Left lung (tissue), 8 donors: ENCODE results near the gene IGSF6. TPM values are rescaled to one million over a fixed set of nuclear protein-coding genes. Genes with fewer than 3 reads are reported as not detected.

Experiments
- polyA plus RNA-seq, 6 donors: library from polyadenylated mRNA; unstranded; fragments of 120-200 nt; gene quantifications; one replicate each; pipeline ENCODE4 v1.2.1, GENCODE V29; 2013; ENCODE audit not compliant: insufficient read length in 6 of 6
- total RNA-seq, 2 donors: library from RNA; stranded (reverse); fragmentation: NEBNext Ultra II Directional; extraction: Animal tissue kit (Norgen Biotek cat#: 25700); gene quantifications; one replicate each; pipeline ENCODE4 v1.2.1, GENCODE V29; 2021
- donor health status: DM: no; HTN: yes; CAD: no.
- donor health status: DM: no; HTN: no; CAD: no.

The IGSF6 gene
- total and polyA plus RNA-seq, 8 donors: 5.2 to 65.4 (median 6.5) TPM

Other genes with a start within 250 kb of the IGSF6 start
- gene METTL9, start 53.0 kb downstream of the IGSF6 start, total RNA-seq: 10 to 100 TPM; 93.7 to 99.3 TPM
- 100 to 1,000 TPM; 148 to 169 (median 163) TPM for gene METTL9, start 53.0 kb downstream of the IGSF6 start, polyA plus RNA-seq
- gene OTOA, start 11.4 kb upstream of the IGSF6 start, total RNA-seq: 1 to 10 TPM in 1 of 2 donors, under 1 TPM in 1; 0.97 to 1.1 TPM
- gene OTOA, start 11.4 kb upstream of the IGSF6 start, polyA plus RNA-seq: under 1 TPM in 5 of 6 donors, not detected in 1; 0.06 to 0.14 (median 0.07) TPM
- 100 to 1,000 TPM in 1 of 2 donors, 10 to 100 TPM in 1; 86.3 to 203 TPM for gene NPIPB4, start 205.1 kb upstream of the IGSF6 start, total RNA-seq
- gene NPIPB4, start 205.1 kb upstream of the IGSF6 start, polyA plus RNA-seq: 100 to 1,000 TPM; 160 to 253 (median 192) TPM